GM23248 (cell line): ENCODE data around the gene RXFP4.
"Not testable (repeated sequence)": the region's sequence is repeated elsewhere in the genome, so short reads cannot be mapped to it uniquely, and the experiment has no call there.

Experiments used
- EZH2 ChIP-seq: fragments of 200-600 bp; sonication (generic); IDR thresholded peaks from 2 replicates; pipeline ENCODE4 v1.6.1; 2018; ENCODE audit warnings: antibody characterized with exemption, mild to moderate bottlenecking; ENCODE audit not compliant: insufficient read depth, poor library complexity, severe bottlenecking
- EZH2phosphoT487 ChIP-seq: fragments of 200-600 bp; sonication (generic); IDR thresholded peaks from 2 replicates; pipeline ENCODE4 v1.6.1; 2018; ENCODE audit warnings: antibody characterized with exemption, moderate library complexity, mild to moderate bottlenecking, low read depth; ENCODE audit not compliant: insufficient read depth

GRCh38 chr1:155984903-155985645 lies 43.6 kb downstream of the RXFP4 start:
- not testable (repeated sequence) for TF ChIP-seq EZH2phosphoT487, EZH2
